RWPE2 (cell line): ENCODE measurements around the gene DOCK3.

ENCODE experiments used
- ATAC-seq: fragments of 200-7000 bp; cut with Tn5 transposase; 3 replicates; pipeline ENCODE4 v1.9.1; 2021; ENCODE audit warnings: low read depth
- DNase-seq: peaks from one replicate; pipeline ENCODE4 v3.0.0-alpha.2; 2020; ENCODE audit warnings: low spot score
- H3K27ac ChIP-seq: fragments of 450-650 bp; 2 replicates; pipeline ENCODE4 v1.5.1; 2017; ENCODE audit warnings: mild to moderate bottlenecking; ENCODE audit not compliant: poor library complexity, severe bottlenecking
- H3K27me3 ChIP-seq: fragments of 250-450 bp; sonication (Bioruptor Pico); 2 replicates; pipeline ENCODE4 v1.5.1; 2021; ENCODE audit warnings: mild to moderate bottlenecking, moderate library complexity; ENCODE audit not compliant: insufficient read depth, poor library complexity, severe bottlenecking
- H3K36me3 ChIP-seq: fragments of 250-450 bp; sonication (Bioruptor Pico); 2 replicates; pipeline ENCODE4 v1.5.1; 2020; ENCODE audit warnings: low read depth, mild to moderate bottlenecking, moderate library complexity
- H3K4me1 ChIP-seq: fragments of 250-450 bp; sonication (Bioruptor Pico); 2 replicates; pipeline ENCODE4 v1.5.1; 2021; ENCODE audit warnings: mild to moderate bottlenecking, moderate library complexity; ENCODE audit not compliant: insufficient read depth, poor library complexity, severe bottlenecking
- H3K4me3 ChIP-seq: fragments of 250-450 bp; sonication (Bioruptor Pico); 2 replicates; pipeline ENCODE4 v1.5.1; 2021; ENCODE audit warnings: mild to moderate bottlenecking, moderate library complexity; ENCODE audit not compliant: severe bottlenecking
- H3K9me3 ChIP-seq: fragments of 250-450 bp; sonication (Bioruptor Pico); 2 replicates; pipeline ENCODE4 v1.5.1; 2021; ENCODE audit warnings: mild to moderate bottlenecking, moderate library complexity; ENCODE audit not compliant: severe bottlenecking
- CTCF ChIP-seq: fragments of 450-650 bp; IDR thresholded peaks from one replicate; pipeline ENCODE4 v1.5.1; 2017; ENCODE audit warnings: mild to moderate bottlenecking, moderate library complexity; ENCODE audit not compliant: poor library complexity, severe bottlenecking

The DOCK3 gene

GRCh38 chr3:51429138-51429537 is 754.4 kb downstream of the DOCK3 start:
- no peak for TF ChIP-seq CTCF
- Histone ChIP-seq H3K36me3 (peaks cover 71% of the 10 kb centered on the region), H3K4me3 (no peak overlapping the region), H3K27ac (no peak overlapping the region), H3K9me3 (no peaks in the 10 kb centered on the region), H3K4me1 (no peaks in the 10 kb centered on the region), H3K27me3 (no peaks in the 10 kb centered on the region)
- DNase-seq (no peak), ATAC-seq (no peak)
